ENCODE measurements around the gene AMIGO1. TPM values are rescaled to one million over a fixed set of nuclear protein-coding genes. Genes with fewer than 3 reads are reported as not detected.

The AMIGO1 gene
- total RNA-seq, 2 experiments from 2014 or later, result 1.8 to 2.2 TPM

DNA sequence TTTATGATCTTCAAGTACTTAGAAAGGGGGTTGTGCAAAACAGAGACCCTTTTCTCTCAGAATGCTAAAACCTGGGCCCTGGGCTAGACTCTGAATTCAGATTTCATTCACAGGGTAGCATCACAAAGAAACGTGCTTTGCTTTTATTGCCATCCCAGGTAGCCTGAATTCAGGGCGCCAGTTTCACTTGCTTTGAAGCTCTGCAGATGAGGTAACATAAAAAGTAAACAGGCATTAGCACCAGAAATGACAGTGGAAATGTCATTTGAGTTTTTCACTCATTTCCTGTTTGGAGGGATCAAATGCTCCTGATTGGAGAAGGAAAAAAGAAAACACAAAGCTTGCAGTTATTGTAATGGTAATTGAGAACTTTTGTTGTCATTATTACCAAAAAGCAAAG, 40.6 kb downstream of the AMIGO1 start:
- POLR2A ChIA-PET, result interaction anchor here (0.6 to 0.8 kb wide), 2 partner anchors 14 to 255 kb away, joined by 3 read pairs; no protein-coding TSS in a partner anchor
- intact Hi-C loops (cut with micrococcal nuclease), result loop anchor here (5.0 kb wide), 1 partner anchor 42 kb away; the partner anchor contains the start of gene PSMA5

DNA sequence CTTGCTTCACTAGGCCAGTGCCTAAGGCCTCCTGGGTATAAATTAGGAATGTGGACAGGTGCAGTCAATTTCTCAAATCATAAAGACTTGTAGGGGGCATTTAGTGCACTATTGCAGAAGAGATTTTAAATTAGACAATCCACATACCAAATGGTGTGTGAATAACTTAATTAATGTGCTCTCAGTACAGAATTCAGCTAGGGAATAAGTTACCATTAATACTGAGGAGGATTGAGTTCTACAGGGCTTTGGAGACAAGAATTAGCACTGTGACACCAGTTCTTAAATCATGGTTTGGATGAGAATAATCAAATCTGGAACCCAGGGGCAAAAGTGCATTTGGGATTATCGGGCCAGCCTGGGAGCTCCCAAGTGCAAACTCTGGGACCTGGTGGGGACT, 41.5 kb downstream of the AMIGO1 start:
- Mint-ChIP-seq H3K9me3 (no peaks in the 10 kb centered on the region), H3K4me3 (no peak overlapping the region), H3K4me1 (ENCODE audit: low read depth) (peaks cover 3% of the 10 kb centered on the region), H3K36me3 (no peaks in the 10 kb centered on the region), H3K27ac (no peak overlapping the region), H3K27me3 (peaks cover 47% of the 10 kb centered on the region)
- ChIA-PET CTCF (interaction anchor here (0.6 to 1.2 kb wide), 2 partner anchors 26 to 62 kb away, joined by 3 read pairs; partner anchors contain the start of gene CYB561D1), POLR2A (interaction anchor here (0.7 to 0.8 kb wide), 2 partner anchors 15 to 16 kb away, joined by 3 read pairs; partner anchors contain the start of gene ATXN7L2)
- DNase-seq, result no peak
- intact Hi-C loops (cut with micrococcal nuclease), result loop anchor here (5.0 kb wide), 1 partner anchor 41 kb away; the partner anchor contains the start of gene PSMA5

More for the DNA sequence above, 40.6 kb downstream of the AMIGO1 start:
- Mint-ChIP-seq H3K27me3 (peaks cover 44% of the 10 kb centered on the region), H3K27ac (no peak overlapping the region), H3K4me3 (no peak overlapping the region), H3K36me3 (no peaks in the 10 kb centered on the region), H3K4me1 (ENCODE audit: low read depth) (peaks cover 3% of the 10 kb centered on the region), H3K9me3 (no peaks in the 10 kb centered on the region)
- CTCF ChIA-PET, result interaction anchor here (0.9 to 1.9 kb wide), 3 partner anchors 32 to 68 kb away, joined by 3 to 6 read pairs (median 3); no protein-coding TSS in a partner anchor
- no peak for DNase-seq

DNA sequence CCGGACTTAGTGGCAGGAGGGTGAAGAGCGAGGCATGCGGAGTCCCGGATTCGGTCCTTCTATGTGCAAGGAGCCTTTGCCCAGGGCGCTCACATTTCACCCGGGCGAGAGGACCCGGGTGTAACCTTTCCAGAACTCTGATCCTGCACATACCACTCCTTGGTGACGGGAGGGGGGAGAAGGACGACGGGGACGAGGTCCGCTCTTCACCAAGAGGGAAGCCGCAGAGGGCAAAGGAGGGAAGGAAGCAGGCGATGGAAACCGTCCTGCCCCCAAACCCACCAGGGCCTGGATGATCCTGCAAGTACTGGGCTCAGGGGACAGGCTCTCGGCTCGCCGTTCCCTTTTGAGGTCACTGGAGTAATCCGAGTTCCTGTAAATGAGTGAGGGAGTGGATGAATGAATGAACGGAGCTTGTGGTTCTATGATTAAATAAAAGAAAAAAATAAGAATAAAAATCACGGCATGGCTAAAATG, 42.2 kb downstream of the AMIGO1 start:
- DNase-seq, result no peak
- intact Hi-C loops (cut with micrococcal nuclease), result loop anchor here (5.0 kb wide), 1 partner anchor 40 kb away; the partner anchor contains the start of gene PSMA5
- Mint-ChIP-seq H3K27ac (no peak overlapping the region), H3K4me3 (no peak overlapping the region), H3K4me1 (ENCODE audit: low read depth) (peaks cover 3% of the 10 kb centered on the region), H3K27me3 (peaks cover 50% of the 10 kb centered on the region), H3K36me3 (no peaks in the 10 kb centered on the region), H3K9me3 (no peaks in the 10 kb centered on the region)
- ChIA-PET POLR2A (interaction anchor here (0.7 kb wide), 1 partner anchor 17 kb away, joined by 3 read pairs; the partner anchor contains the start of gene ATXN7L2), CTCF (interaction anchor here (0.6 to 1.2 kb wide), 2 partner anchors 27 to 62 kb away, joined by 3 read pairs; partner anchors contain the start of gene CYB561D1)

DNA sequence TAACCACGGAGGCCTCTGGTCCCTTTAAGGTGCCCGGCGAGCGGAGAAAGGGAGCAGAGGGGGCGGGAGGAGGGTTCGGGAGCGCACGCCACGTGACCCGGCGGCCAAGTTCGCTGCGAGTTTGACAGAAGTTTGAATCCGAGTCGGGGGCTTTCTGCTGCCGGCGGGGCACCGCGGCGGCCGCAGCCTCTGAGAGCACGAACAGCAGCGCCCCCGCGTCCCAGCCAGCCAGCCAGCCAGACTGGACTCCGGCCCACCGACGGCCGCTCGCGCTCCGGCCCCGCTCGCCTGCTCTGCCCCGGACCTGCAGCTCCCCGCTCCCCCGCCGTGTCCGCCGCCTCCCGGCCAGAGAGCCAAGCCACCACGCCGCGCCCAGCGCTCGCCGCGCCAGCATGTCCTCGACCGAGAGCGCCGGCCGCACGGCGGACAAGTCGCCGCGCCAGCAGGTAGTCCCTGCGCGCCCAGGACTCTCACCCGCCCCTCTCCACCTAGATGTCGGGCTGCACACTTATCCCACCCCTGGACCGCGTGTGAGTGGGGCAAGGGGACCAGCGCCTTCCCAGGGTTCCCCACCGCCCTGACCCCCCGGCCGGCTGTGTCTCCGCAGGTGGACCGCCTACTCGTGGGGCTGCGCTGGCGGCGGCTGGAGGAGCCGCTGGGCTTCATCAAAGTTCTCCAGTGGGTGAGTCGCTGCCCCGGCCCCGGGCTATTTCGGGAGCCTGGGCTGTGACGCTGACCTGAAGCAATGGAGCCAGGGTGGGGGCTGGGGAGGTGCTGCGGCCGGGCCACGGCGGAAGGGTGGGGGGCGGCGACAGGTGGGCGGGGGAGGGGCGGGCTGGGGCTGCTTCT, 42.9 kb downstream of the AMIGO1 start, which contains the start of gene SYPL2:
Gene SYPL2, plus strand, starts transcription at position 95 of the 849 bp plus-strand sequence. Its CDS starts 298 bp downstream, at position 393.
- no peaks in the 10 kb centered on the region for H3K36me3 Mint-ChIP-seq
- peaks cover 3% of the 10 kb centered on the region for H3K4me1 Mint-ChIP-seq (ENCODE audit: low read depth)
- no peak within 1 kb of the TSS for H3K27ac Mint-ChIP-seq
- CTCF ChIA-PET, result no interaction called here
- peaks cover 48% of the 10 kb centered on the region for H3K27me3 Mint-ChIP-seq
- intact Hi-C loops (cut with micrococcal nuclease), result loop anchor here (5.0 kb wide), 1 partner anchor 39 kb away; the partner anchor contains the start of gene PSMA5
- H3K9me3 Mint-ChIP-seq, result no peaks in the 10 kb centered on the region
- peak within 1 kb of the TSS; percentile 32 for H3K4me3 Mint-ChIP-seq
- POLR2A ChIA-PET, result no interaction called here
- peak; percentile 34 for DNase-seq

DNA sequence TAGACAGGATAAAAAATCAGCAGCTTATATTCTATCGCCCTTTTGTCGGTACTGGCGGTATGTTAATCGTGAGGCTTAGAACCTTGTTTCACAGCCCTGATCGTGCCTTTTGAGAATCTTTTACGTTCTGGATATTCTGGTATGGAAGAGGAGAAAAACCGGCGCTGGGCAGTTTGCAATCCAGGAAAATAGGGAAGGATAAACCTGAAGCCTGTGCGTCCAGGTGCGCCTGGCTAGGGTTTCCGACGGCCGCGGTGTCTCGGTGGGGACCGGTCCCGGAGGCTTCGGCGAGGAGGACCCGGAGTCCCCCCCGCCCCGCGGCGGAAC, 43.4 kb downstream of the AMIGO1 start:
- Mint-ChIP-seq H3K4me1 (ENCODE audit: low read depth) (peaks cover 3% of the 10 kb centered on the region), H3K36me3 (no peaks in the 10 kb centered on the region), H3K9me3 (no peaks in the 10 kb centered on the region), H3K27me3 (peaks cover 50% of the 10 kb centered on the region), H3K27ac (no peak overlapping the region), H3K4me3 (no peak overlapping the region)
- DNase-seq, result no peak
- intact Hi-C loops (cut with micrococcal nuclease), result loop anchor here (5.0 kb wide), 1 partner anchor 39 kb away; the partner anchor contains the start of gene PSMA5
- CTCF ChIA-PET, result no interaction called here
- POLR2A ChIA-PET, result no interaction called here

DNA sequence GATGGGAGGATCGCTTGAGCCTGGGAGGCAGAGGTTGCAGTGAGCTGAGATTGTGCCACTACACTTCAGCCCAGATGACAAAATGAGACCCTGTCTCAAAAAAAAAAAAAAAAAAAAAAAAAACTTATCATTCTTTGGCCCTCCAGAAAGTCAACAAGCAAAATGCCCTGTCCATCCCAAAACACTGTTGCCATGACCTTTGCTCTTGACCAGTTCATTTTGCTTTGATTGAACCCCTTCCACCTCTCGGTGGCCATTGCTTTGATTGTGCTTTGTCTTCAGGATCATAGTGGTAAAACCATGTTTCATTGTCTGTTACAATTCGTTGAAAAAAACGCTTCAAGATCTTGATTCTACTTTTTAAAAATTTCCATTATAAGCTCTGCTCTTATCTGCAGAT, 51.7 kb downstream of the AMIGO1 start:
- ChIA-PET POLR2A (no interaction called here), CTCF (interaction anchor here (2.1 kb wide), 1 partner anchor 75 kb away, joined by 6 read pairs; no protein-coding TSS in a partner anchor)
- Mint-ChIP-seq H3K36me3 (peaks cover 5% of the 10 kb centered on the region), H3K9me3 (peaks cover 23% of the 10 kb centered on the region), H3K27me3 (peaks cover 28% of the 10 kb centered on the region), H3K4me3 (no peak overlapping the region), H3K27ac (no peak overlapping the region), H3K4me1 (ENCODE audit: low read depth) (no peaks in the 10 kb centered on the region)
- intact Hi-C loops (cut with micrococcal nuclease), result no loop called here
- DNase-seq, result no peak

DNA sequence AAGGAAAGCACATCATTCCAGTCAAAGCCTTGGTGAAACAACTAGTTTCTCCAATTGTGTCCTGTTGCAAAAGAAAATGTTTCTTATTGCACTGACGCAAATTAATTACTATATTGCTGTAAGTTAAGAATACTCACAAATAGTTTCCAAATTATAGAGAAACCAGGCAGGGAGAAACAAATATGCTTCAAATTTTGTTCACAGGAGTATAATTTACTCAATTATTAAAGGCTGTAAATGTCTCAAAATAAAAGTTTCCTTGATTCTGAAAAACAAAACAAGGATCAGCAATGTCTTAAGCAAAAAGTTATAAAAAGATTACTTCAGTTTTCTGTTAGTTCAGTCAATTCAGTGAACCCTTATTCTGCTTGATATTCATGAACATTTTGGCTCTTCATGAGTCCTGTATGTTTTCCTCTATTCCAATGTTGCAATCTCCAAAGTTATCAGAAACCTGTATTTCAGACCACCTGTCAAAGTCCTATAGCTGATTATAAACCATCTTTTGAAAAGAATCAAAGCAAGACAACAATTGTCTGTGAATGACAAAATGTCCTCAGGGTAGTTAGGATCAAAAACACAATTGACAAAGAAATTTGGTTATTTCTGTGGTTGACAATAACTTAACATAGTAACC, 54.9 kb downstream of the AMIGO1 start:
- no peak for DNase-seq
- peaks cover 27% of the 10 kb centered on the region for H3K27me3 Mint-ChIP-seq
- H3K27ac Mint-ChIP-seq, result no peak overlapping the region
- H3K36me3 Mint-ChIP-seq, result peaks cover 5% of the 10 kb centered on the region
- no peak overlapping the region for H3K4me3 Mint-ChIP-seq
- no peaks in the 10 kb centered on the region for H3K4me1 Mint-ChIP-seq (ENCODE audit: low read depth)
- intact Hi-C loops (cut with micrococcal nuclease), result no loop called here
- H3K9me3 Mint-ChIP-seq, result peaks cover 23% of the 10 kb centered on the region
- CTCF ChIA-PET, result interaction anchor here (2.3 kb wide), 1 partner anchor 78 kb away, joined by 8 read pairs; no protein-coding TSS in a partner anchor
- POLR2A ChIA-PET, result no interaction called here

Other genes with a start within 250 kb of the AMIGO1 start
- 10 to 100 TPM; 14.9 to 16.3 TPM for gene PSRC1, start 226.6 kb downstream of the AMIGO1 start, total RNA-seq
- not detected for gene MYBPHL, start 202.7 kb downstream of the AMIGO1 start, total RNA-seq
- gene SORT1, start 111.8 kb downstream of the AMIGO1 start, total RNA-seq, result under 1 TPM; 0.31 to 0.51 TPM
- gene PSMA5, start 83.3 kb downstream of the AMIGO1 start, total RNA-seq, result 100 to 1,000 TPM; 217 to 218 TPM
- not detected for gene SYPL2, start 43.2 kb downstream of the AMIGO1 start, total RNA-seq
- gene ATXN7L2, start 25.8 kb downstream of the AMIGO1 start, total RNA-seq, result 10 to 100 TPM; 10.7 to 11.1 TPM
- 1 to 10 TPM; 6.6 to 8.7 TPM for gene CYB561D1, start 15.6 kb downstream of the AMIGO1 start, total RNA-seq
- gene GPR61, start 30.1 kb upstream of the AMIGO1 start, total RNA-seq, result under 1 TPM in 1 of 2 experiments, not detected in 1; 0.15 TPM
- gene GNAI3, start 38.9 kb upstream of the AMIGO1 start, total RNA-seq, result 1 to 10 TPM; 9.2 to 9.9 TPM
- gene GNAT2, start 109.9 kb upstream of the AMIGO1 start, total RNA-seq, result under 1 TPM; 0.29 to 0.31 TPM
- 10 to 100 TPM; 79.1 to 93.3 TPM for gene AMPD2, start 110.1 kb upstream of the AMIGO1 start, total RNA-seq
- gene GSTM4, start 146.4 kb upstream of the AMIGO1 start, total RNA-seq, result 10 to 100 TPM in 1 of 2 experiments, 1 to 10 TPM in 1; 8.2 to 12.0 TPM
- 10 to 100 TPM in 1 of 2 experiments, 1 to 10 TPM in 1; 8.2 to 11.9 TPM for gene GSTM2, start 158.3 kb upstream of the AMIGO1 start, total RNA-seq
- gene GSTM1, start 178.1 kb upstream of the AMIGO1 start, total RNA-seq, result under 1 TPM in 1 of 2 experiments, not detected in 1; 0.22 TPM
- not detected for gene GSTM5, start 202.5 kb upstream of the AMIGO1 start, total RNA-seq
- 1 to 10 TPM; 1.6 to 2.1 TPM for gene GSTM3, start 231.3 kb upstream of the AMIGO1 start, total RNA-seq